NCI-H526 (cell line): ENCODE results near the gene PALMD.

Experiments used
- DNase-seq, 2 experiments: peaks; one replicate each; lab custom pipeline; 2025; lab: John Stamatoyannopoulos, UW

PALMD gene

GRCh38 chr1:99635664-99636063 is 10.2 kb upstream of the PALMD start:
- DNase-seq, result no peak

- DNase-seq, result peak in 1 of 2 experiments; percentile 1
These were observed 9.2 kb upstream of the PALMD start for GRCh38 chr1:99636647-99637175.

DNA sequence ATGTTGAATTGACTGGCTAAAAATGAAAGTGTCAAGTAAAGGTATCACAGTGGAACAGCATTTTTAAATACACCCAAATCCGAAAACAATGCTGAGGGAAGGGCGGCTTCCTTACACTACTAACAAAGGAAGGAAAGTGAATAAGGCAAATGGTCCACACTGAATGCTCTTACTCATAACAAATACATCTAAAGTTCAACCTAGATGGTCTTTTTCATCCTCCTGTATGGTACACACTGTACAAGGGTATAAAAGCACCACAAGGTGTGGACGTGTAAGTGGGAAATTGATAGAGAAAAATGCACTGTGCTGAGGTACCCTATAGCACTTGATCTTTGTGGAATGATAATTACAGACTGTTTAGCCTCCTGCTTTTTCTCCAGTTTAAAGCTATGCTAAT is 7.1 kb upstream of the PALMD start:
- no peak for DNase-seq

DNA sequence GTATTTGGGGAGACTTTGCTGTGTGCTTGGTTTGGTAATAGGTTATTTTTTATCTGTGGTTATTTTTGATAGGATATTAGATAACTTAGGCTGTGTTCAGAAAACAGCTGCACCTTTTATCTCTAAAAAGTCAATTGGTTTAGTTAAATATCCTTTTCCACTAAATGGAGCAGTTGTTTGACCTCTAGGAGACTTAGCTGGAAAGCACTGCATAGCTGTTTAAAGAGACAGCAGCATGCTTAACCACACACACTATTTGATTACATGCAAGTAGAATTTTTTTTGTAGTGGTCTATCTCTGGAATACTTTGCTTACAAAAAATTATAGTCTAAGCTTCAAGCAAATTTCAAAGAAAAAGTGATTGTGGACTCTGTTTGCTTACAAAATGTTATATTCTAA is 6.5 kb upstream of the PALMD start:
- DNase-seq, result no peak

DNA sequence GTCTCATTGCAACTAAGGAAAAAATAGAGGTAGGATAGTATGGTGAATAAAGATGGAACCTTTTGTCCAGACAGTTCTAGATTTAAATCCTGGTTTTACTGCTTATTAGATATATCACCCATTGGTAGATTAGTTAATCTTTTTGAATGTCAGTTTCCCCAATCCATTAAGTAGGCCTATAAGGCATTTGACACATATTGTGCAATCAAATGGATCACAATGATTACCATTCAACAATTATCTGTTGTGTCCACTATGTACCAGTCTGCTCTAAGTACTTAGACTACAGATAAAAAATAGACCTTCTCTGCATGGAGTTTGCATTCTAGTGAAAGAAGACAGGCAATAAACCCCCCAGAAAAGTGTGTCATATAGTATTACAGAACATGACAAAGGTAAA is 6.0 kb upstream of the PALMD start:
- no peak for DNase-seq

DNA sequence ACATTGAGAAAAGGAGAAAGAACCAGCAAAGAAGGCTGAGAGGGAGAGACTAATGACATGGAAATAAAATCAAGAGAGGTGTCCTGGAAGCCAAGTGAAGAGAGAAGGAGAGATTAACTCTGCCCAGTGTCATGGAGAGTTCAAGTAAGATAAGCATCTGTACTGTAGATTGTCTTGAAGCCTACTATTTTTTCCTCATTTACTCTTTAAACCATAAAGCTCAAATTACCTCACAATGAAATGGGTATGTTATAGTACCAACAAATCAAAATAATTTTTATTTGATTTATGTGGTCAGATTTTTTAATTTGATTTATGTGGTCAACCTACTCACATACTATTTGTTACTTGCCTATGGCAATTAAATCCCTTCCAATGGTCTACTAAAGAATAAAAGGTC is 5.2 kb upstream of the PALMD start:
- no peak for DNase-seq

DNA sequence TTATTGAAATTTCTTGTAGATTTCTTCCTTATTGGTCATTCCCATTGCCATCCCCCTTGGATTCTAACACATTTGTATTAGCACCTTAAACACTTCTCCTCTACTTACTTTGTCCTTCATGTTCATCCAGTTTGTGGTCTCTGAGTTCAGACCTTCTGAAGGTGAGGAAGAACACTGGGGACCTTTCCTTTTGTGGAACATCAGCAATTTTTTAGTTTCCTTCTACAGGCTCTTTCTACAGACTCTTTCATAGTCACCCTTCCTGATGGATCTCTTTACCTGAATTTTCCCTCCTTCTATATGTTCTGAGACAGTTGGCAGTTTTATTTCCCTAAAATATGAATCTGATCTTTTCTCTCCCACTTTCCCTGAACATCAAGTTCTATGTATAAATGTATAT is 4.4 kb upstream of the PALMD start:
- no peak for DNase-seq

GRCh38 chr1:99642053-99642452 is 3.9 kb upstream of the PALMD start:
- no peak for DNase-seq

DNA sequence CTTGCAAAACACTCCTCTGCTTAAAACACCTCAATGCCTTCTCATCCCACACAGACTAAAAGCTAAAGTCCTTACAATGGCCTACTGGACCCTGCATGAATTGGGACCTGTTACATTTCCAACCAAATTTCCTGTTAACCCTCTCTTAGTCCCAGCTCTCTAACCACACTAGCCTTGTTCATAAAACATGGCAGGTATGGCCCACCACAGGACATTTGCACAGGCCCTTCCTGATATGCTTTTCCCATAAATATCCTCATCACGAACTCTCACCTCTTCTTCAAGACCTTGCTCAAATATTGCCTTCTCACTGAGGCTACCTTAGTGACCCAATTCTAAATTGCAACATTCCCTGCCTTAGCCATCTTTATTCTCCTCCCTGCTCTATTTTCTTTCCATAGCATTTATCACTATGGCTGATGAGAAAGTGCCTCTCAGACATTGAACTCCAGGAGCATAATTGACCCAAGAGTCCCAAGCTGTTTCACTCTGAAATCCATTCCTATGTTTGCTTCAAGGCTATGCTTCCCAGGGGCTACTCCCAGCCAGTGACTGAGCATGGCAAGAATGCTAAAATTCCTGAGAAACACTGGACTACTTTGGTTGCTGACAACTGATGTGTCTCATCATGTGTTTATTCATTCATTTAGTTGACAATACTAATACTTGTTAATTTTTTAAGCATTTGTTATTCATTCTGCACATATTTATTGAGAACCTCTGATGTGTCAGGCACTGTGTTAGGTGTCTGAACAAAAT is 2.7 kb upstream of the PALMD start:
- DNase-seq, result no peak

- DNase-seq, result peak in 1 of 2 experiments; percentile 0
These were observed 1.5 kb upstream of the PALMD start for GRCh38 chr1:99644279-99645004.

DNA sequence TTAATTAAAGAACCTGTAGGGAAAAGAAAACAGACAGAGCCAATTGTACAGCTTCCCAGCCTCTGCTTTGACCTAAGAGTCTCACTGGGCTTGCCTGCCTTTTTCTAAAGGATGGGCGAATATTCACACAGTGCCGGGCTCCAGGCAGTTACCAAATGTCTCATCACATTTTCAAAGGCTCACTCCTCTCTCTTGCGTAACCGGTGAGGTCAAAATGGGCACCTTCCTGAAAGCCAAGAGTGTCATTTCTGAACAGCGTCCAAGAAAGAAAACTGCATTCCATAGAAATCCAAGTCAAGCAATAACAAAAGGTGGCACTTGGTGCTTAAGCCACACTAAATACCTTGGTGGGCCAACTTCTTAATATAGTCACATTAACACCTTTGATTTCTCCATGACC is 710 bp upstream of the PALMD start:
- DNase-seq, result no peak

GRCh38 chr1:99646868-99647267 is 955 bp downstream of the PALMD start:
- DNase-seq, result no peak

DNA sequence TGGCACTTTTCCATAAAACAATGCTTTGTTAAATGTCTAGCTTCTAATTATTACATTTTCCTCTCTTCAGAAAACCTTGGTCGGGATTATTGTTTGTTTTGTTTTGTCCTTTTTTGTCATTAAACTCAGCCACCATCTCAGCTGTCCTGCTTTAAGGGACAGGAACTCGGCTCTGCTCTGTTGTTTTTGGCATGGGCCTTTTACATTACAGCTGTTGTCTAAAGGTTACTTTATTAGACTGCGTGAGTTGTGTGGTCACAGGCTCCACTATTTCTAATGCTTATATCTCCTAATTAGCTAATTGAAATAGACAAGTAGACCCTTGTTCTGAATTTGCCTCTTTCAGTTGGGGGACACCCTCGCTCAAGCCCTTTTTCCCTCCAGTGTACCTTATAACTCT is 1.6 kb downstream of the PALMD start:
- DNase-seq, result no peak

DNA sequence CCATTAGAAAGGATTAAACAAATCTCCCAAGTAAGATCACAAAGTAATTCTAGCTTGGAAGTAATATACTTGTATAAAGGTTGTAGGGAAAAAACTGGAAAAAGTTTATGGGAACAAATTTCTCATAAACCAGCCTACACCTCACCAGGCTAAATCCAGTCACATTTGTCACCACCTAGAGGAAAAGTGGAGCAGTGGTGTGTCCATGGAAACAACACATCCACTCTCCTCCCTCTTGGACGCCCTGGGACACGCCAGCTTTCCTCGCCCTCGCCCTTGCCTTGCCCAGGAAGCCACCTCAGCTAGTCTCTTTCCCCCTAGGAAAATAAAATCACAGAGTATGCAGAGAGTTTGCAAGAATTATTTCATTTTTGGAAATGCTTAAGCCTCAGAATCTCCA is 2.2 kb downstream of the PALMD start:
- peak in 1 of 2 experiments; percentile 45 for DNase-seq

GRCh38 chr1:99650030-99650429 is 4.1 kb downstream of the PALMD start:
- no peak for DNase-seq

GRCh38 chr1:99650773-99651437 is 5.0 kb downstream of the PALMD start:
- no peak for DNase-seq

- no peak for DNase-seq
These were observed 7.0 kb downstream of the PALMD start for GRCh38 chr1:99652881-99653281.

GRCh38 chr1:99655376-99655775 is 9.5 kb downstream of the PALMD start:
- no peak for DNase-seq

GRCh38 chr1:99656701-99657100 is 10.8 kb downstream of the PALMD start:
- no peak for DNase-seq

DNA sequence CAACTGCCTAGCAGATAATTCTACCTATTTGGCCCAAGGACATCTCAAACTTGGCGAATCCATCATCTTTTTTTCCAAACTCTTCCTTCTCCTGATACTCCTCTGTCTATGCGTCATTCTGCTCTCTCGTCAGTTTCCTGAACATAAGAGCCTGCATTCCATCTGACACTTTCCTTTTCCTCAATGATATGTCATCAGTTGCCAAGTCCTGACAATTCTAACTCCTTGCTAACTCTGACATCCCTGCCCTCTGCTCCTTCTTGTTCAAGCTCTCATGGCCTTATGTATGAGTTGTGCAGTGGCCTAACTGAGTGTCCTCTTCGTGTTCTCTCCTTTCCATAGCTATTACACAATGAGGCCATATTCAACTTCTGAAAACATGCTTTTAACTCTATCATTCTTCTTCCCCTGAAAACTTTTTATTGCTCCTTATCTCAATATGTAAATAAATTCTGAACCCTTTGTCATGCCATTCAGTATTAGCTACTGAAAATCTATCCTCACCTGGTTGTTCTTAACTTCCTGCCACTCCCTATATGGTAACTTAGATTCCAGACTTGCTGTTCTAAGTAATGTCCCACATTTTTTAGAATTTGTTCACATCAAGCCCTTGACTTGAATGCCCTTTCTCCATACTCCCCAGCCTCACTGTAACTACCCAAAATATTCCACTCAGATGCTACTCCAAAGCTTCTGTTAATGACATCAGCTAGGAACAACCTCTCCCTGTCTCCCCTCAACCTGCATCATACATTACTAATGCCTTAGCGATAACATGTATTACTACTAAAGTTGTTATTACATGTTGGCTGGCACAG is 11.5 kb downstream of the PALMD start:
- DNase-seq, result no peak

- no peak for DNase-seq
These were observed 12.0 kb downstream of the PALMD start for GRCh38 chr1:99658031-99658290.

DNA sequence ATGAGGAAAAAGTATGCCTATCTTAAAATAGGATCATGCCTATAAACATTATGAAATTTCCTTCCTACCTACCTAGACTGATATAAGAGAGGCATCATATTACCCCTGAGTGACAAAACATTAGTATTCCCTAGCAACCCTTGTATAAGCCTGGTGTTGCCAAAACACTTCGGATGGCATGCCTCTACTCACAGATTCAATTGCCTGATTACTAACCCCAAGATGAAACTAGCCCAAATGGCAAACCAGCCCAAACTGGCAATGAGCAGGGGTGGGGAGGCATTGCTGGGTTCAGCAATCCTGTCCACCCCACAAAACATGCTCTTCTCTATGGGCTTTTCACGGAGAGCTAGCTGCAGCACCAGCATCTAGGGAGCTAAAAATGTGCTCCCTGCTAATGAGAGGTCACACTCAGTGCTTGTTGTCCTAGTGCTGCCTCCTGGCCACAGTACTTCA is 13.9 kb downstream of the PALMD start:
- DNase-seq, result peak in 1 of 2 experiments; percentile 23
